NT2/D1 (cell line): Measurements from ENCODE around the gene MAMSTR.

Source experiments
- SUZ12 ChIP-seq: IDR thresholded peaks from 2 replicates; pipeline ENCODE4 v1.6.1; 2011; ENCODE audit not compliant: insufficient read length, insufficient read depth; ENCODE audit errors: extremely low read depth
- YY1 ChIP-seq: IDR thresholded peaks from 2 replicates; pipeline ENCODE4 v1.6.1; 2011; ENCODE audit not compliant: insufficient read length, insufficient read depth

- TF ChIP-seq YY1: no peak
- no peak for TF ChIP-seq SUZ12
Observed at GRCh38 chr19:48750771-48751504, 31.4 kb upstream of the MAMSTR start.
